PC-3 (cell line): ENCODE results near the gene RNH1.

Experiments used
- CTCF ChIP-seq: fragments of 300-600 bp; sonication (generic); conservative IDR thresholded peaks from 2 replicates; pipeline ENCODE4 v1.5.1; 2017; ENCODE audit warnings: antibody characterized with exemption, low read depth, mild to moderate bottlenecking, low read length
- EZH2 ChIP-seq: fragments of 300-600 bp; sonication (generic); IDR thresholded peaks from one replicate; pipeline ENCODE4 v1.6.1; 2017; ENCODE audit warnings: antibody characterized with exemption, mild to moderate bottlenecking, low read length; ENCODE audit not compliant: unreplicated experiment
- EZH2phosphoT487 ChIP-seq: fragments of 300-600 bp; sonication (generic); IDR thresholded peaks from 2 replicates; pipeline ENCODE4 v1.6.1; 2018; ENCODE audit warnings: mild to moderate bottlenecking, antibody characterized with exemption, low read length, borderline replicate concordance

- TF ChIP-seq CTCF = no peak
- TF ChIP-seq EZH2phosphoT487 = no peak
- TF ChIP-seq EZH2 = no peak
Observed at GRCh38 chr11:515131-515530, 8.1 kb upstream of the RNH1 start.
